ENCODE data around the gene C1QTNF5.

The C1QTNF5 gene

GRCh38 chr11:119336744-119337469 lies 3.8 kb downstream of the C1QTNF5 start:
- DNase-seq = no peak

- no peak for DNase-seq
Observed at GRCh38 chr11:119335655-119336543, 4.8 kb downstream of the C1QTNF5 start.

GRCh38 chr11:119335091-119335654 lies 5.5 kb downstream of the C1QTNF5 start:
- DNase-seq = no peak

GRCh38 chr11:119334174-119334930 lies 6.3 kb downstream of the C1QTNF5 start, which contains the start of gene RNF26:
RNF26 (plus strand) TSS chr11:119334527; CDS start chr11:119335123, 596 bp downstream.
- DNase-seq = peak; percentile 96 to 98

- DNase-seq = no peak
Observed at GRCh38 chr11:119332111-119332765, 8.4 kb downstream of the C1QTNF5 start.

GRCh38 chr11:119330237-119330636 lies 10.4 kb downstream of the C1QTNF5 start:
- DNase-seq = no peak

GRCh38 chr11:119329320-119329719 lies 11.4 kb downstream of the C1QTNF5 start:
- DNase-seq = no peak

GRCh38 chr11:119324189-119324588 lies 16.5 kb downstream of the C1QTNF5 start:
- no peak for DNase-seq

GRCh38 chr11:119323532-119324033 lies 17.1 kb downstream of the C1QTNF5 start:
- peak; percentile 70 to 79 for DNase-seq

- DNase-seq = no peak
Observed at GRCh38 chr11:119322921-119323531, 17.7 kb downstream of the C1QTNF5 start.

GRCh38 chr11:119322360-119322739 lies 18.3 kb downstream of the C1QTNF5 start:
- DNase-seq = no peak

- peak in 1 of 2 donors; percentile 41 for DNase-seq
Observed at GRCh38 chr11:119320776-119321524, 19.7 kb downstream of the C1QTNF5 start.

- no peak for DNase-seq
Observed at GRCh38 chr11:119320240-119320775, 20.4 kb downstream of the C1QTNF5 start.

- DNase-seq = no peak
Observed at GRCh38 chr11:119319700-119320239, 20.9 kb downstream of the C1QTNF5 start.

- no peak for DNase-seq
Observed at GRCh38 chr11:119319136-119319699, 21.5 kb downstream of the C1QTNF5 start.

GRCh38 chr11:119318240-119319135 lies 22.2 kb downstream of the C1QTNF5 start:
- DNase-seq = peak; percentile 39 to 51

- DNase-seq = no peak
Observed at GRCh38 chr11:119317592-119318239, 23.0 kb downstream of the C1QTNF5 start.

Data from CD4-positive, alpha-beta T cell treated with Interleukin-4 for 1 hour (primary cell).